GM11168 (cell line): ENCODE results near the gene DNAH3.

Source experiments
- in situ Hi-C: fragments of 300-500 bp; cut with MboI; formaldehyde crosslinking; loops from one replicate; pipeline ENCODE4 v1.12.0; 2022; ENCODE audit warnings: low sequenced_read_pairs; ENCODE audit not compliant: unreplicated experiment

The DNAH3 gene

GRCh38 chr16:20920799-20921198, 229.8 kb downstream of the DNAH3 start:
- in situ Hi-C loops = no loop called here

GRCh38 chr16:20920091-20920490, 230.6 kb downstream of the DNAH3 start:
- in situ Hi-C loops = no loop called here

GRCh38 chr16:20918486-20919239, 232.0 kb downstream of the DNAH3 start:
- in situ Hi-C loops = no loop called here

- in situ Hi-C loops = no loop called here
These were observed 233.7 kb downstream of the DNAH3 start for GRCh38 chr16:20916942-20917341.

- in situ Hi-C loops = no loop called here
These were observed 234.4 kb downstream of the DNAH3 start for GRCh38 chr16:20916289-20916688.

GRCh38 chr16:20911361-20911760, 239.3 kb downstream of the DNAH3 start:
- in situ Hi-C loops = no loop called here

- in situ Hi-C loops = no loop called here
These were observed 239.8 kb downstream of the DNAH3 start for GRCh38 chr16:20910781-20911321.

- in situ Hi-C loops = no loop called here
These were observed 244.0 kb downstream of the DNAH3 start for GRCh38 chr16:20906341-20907255.

GRCh38 chr16:20905576-20905975, 245.1 kb downstream of the DNAH3 start:
- in situ Hi-C loops = no loop called here

GRCh38 chr16:20904507-20905081, 246.1 kb downstream of the DNAH3 start:
- in situ Hi-C loops = no loop called here

- in situ Hi-C loops = no loop called here
These were observed 246.6 kb downstream of the DNAH3 start for GRCh38 chr16:20903899-20904506.

- in situ Hi-C loops = no loop called here
These were observed 247.3 kb downstream of the DNAH3 start for GRCh38 chr16:20903116-20903898.

- in situ Hi-C loops = no loop called here
These were observed 248.2 kb downstream of the DNAH3 start for GRCh38 chr16:20902426-20902825.

- in situ Hi-C loops = no loop called here
These were observed 249.1 kb downstream of the DNAH3 start for GRCh38 chr16:20901436-20902112.

- in situ Hi-C loops = no loop called here
These were observed 249.6 kb downstream of the DNAH3 start for GRCh38 chr16:20901068-20901435.

- in situ Hi-C loops = no loop called here
These were observed 250.2 kb downstream of the DNAH3 start, which contains the start of the genes DCUN1D3 and LYRM1 for GRCh38 chr16:20900299-20901067. DCUN1D3 (minus strand) TSS chr16:20900358; CDS start chr16:20862538, 37,820 bp downstream. LYRM1 (plus strand) TSS chr16:20900771; CDS start chr16:20915556, 14,785 bp downstream.

- in situ Hi-C loops = no loop called here
These were observed 251.0 kb downstream of the DNAH3 start for GRCh38 chr16:20899477-20900298.
